H1 (cell line): Measurements from ENCODE around the gene CAPN10. TPM values are rescaled to one million over a fixed set of nuclear protein-coding genes. Genes with fewer than 3 reads are reported as not detected.

Experiments
- CTCF ChIA-PET: fragments of 300-600 bp; sonication (Branson Sonifier 250); formaldehyde crosslinking; loops from one replicate; lab custom pipeline; 2021; ENCODE audit not compliant: partially characterized antibody; lab: Charles Lee
- POLR2A ChIA-PET: fragments of 300-600 bp; sonication (Branson Sonifier 250); formaldehyde crosslinking; loops from one replicate; lab custom pipeline; 2021; ENCODE audit warnings: inconsistent platforms; ENCODE audit not compliant: partially characterized antibody; lab: Charles Lee
- DNase-seq, 2 experiments: peaks; one replicate each; pipeline versions ENCODE4 v3.0.0 to v3.0.0-alpha.2; 2010 to 2022; ENCODE audit warnings: low spot score in 2 of 2, low read depth in 1 of 2, mixed read lengths in 1 of 2
- FAIRE-seq: peaks from 2 replicates; lab custom pipeline; 2011; peaks lifted over from hg19 to GRCh38; lab: Jason Lieb, UNC
- H2AFZ ChIP-seq: 2 replicates; pipeline ENCODE4 v1.8.1; 2012; ENCODE audit warnings: low read length, inconsistent platforms
- H2AK5ac ChIP-seq: 2 replicates; pipeline ENCODE4 v1.6.1; 2013; ENCODE audit warnings: low read depth, low read length
- H2BK120ac ChIP-seq: replicated peaks from 2 replicates; pipeline ENCODE3; 2013; ENCODE audit warnings: low read depth, low read length, inconsistent platforms
- H2BK12ac ChIP-seq: 2 replicates; pipeline ENCODE4 v1.6.1; 2013; ENCODE audit warnings: low read depth, low read length
- H2BK15ac ChIP-seq: 2 replicates; pipeline ENCODE4 v1.6.1; 2013; ENCODE audit warnings: low read length
- H2BK20ac ChIP-seq: 2 replicates; pipeline ENCODE4 v1.6.1; 2013; ENCODE audit warnings: low read length
- H2BK5ac ChIP-seq: 2 replicates; pipeline ENCODE4 v1.6.1; 2013; ENCODE audit warnings: low read depth, low read length
- H3K14ac ChIP-seq: 2 replicates; pipeline ENCODE4 v1.6.1; 2013; ENCODE audit warnings: inconsistent platforms; ENCODE audit not compliant: insufficient read length
- H3K18ac ChIP-seq: 2 replicates; pipeline ENCODE4 v1.6.1; 2013; ENCODE audit warnings: low read length; ENCODE audit errors: extremely low read depth
- H3K23ac ChIP-seq: 2 replicates; pipeline ENCODE4 v1.6.1; 2013; ENCODE audit warnings: inconsistent platforms; ENCODE audit not compliant: insufficient read length
- H3K23me2 ChIP-seq: 2 replicates; pipeline ENCODE4 v1.6.1; 2013; ENCODE audit warnings: low read depth, low read length
- H3K27ac ChIP-seq: 2 replicates; pipeline ENCODE4 v1.6.1; 2011; ENCODE audit warnings: low read depth, low read length, inconsistent platforms
- H3K27me3 ChIP-seq, 4 experiments: replicated peaks in 1 of 4; 1 replicate in 1 of 4; 2 replicates in 3 of 4; pipeline versions ENCODE4 v1.6.1 to v1.8.1; 2011 to 2013; ENCODE audit warnings: low read length in 3 of 4, mild to moderate bottlenecking in 3 of 4, inconsistent platforms in 2 of 4, mixed read lengths in 2 of 4, moderate library complexity in 1 of 4; ENCODE audit not compliant: control insufficient read depth in 3 of 4, insufficient read depth in 3 of 4; ENCODE audit errors: extremely low read depth in 1 of 4
- H3K36me3 ChIP-seq, 4 experiments: 2 replicates each; pipeline versions ENCODE4 v1.6.1 to v1.8.1; 2011 to 2013; ENCODE audit warnings: mild to moderate bottlenecking in 4 of 4, low read length in 3 of 4, moderate library complexity in 2 of 4, control low read depth in 1 of 4, inconsistent platforms in 1 of 4; ENCODE audit not compliant: insufficient read depth in 4 of 4, control insufficient read depth in 2 of 4
- H3K4ac ChIP-seq: replicated peaks from 2 replicates; pipeline ENCODE3; 2013; ENCODE audit warnings: low read length, low read depth, mixed read lengths, inconsistent platforms; ENCODE audit not compliant: insufficient read length
- H3K4me1 ChIP-seq, 4 experiments: replicated peaks in 1 of 4; 1 replicate in 1 of 4; 2 replicates in 3 of 4; pipeline versions ENCODE4 v1.6.1 to v1.8.1; 2011 to 2013; ENCODE audit warnings: low read length in 3 of 4, inconsistent platforms in 2 of 4, mixed read lengths in 1 of 4; ENCODE audit not compliant: insufficient read depth in 4 of 4, control insufficient read depth in 3 of 4
- H3K4me2 ChIP-seq, 2 experiments: 2 replicates each; pipeline versions ENCODE4 v1.6.1 to v1.8.1; 2011 to 2013; ENCODE audit warnings: low read depth in 2 of 2, low read length in 2 of 2, control low read depth in 1 of 2, inconsistent platforms in 1 of 2, mild to moderate bottlenecking in 1 of 2; ENCODE audit not compliant: insufficient read depth in 1 of 2
- H3K4me3 ChIP-seq, 4 experiments: fragments of 200-600, 300-600 bp in 1 of 4; sonication (generic), shearing (Covaris generic), sonication (Bioruptor Twin) in 1 of 4; 2 replicates each; pipeline versions ENCODE4 v1.5.1 to v1.8.1; 2011 to 2016; ENCODE audit warnings: low read length in 4 of 4, low read depth in 3 of 4, control low read depth in 2 of 4, inconsistent platforms in 2 of 4, mild to moderate bottlenecking in 2 of 4, mixed read lengths in 1 of 4, moderate library complexity in 1 of 4; ENCODE audit not compliant: insufficient read depth in 2 of 4; ENCODE audit errors: extremely low read depth in 1 of 4
- H3K56ac ChIP-seq: replicated peaks from 2 replicates; pipeline ENCODE3; 2013; ENCODE audit warnings: low read depth, mild to moderate bottlenecking, mixed read lengths, low read length, inconsistent platforms; ENCODE audit not compliant: insufficient read length
- H3K79me1 ChIP-seq: 2 replicates; pipeline ENCODE4 v1.6.1; 2013; ENCODE audit warnings: low read depth, low read length, control low read depth
- H3K79me2 ChIP-seq, 2 experiments: 2 replicates each; pipeline versions ENCODE4 v1.6.1 to v1.8.1; 2012 to 2013; ENCODE audit warnings: low read length in 2 of 2, mild to moderate bottlenecking in 2 of 2, inconsistent platforms in 1 of 2; ENCODE audit not compliant: insufficient read depth in 2 of 2, control insufficient read depth in 1 of 2
- H3K9ac ChIP-seq, 4 experiments: replicated peaks in 1 of 4; 1 replicate in 1 of 4; 2 replicates in 3 of 4; pipeline versions ENCODE4 v1.6.1 to v1.8.1; 2011 to 2013; ENCODE audit warnings: low read depth in 3 of 4, low read length in 3 of 4, control low read depth in 2 of 4, mild to moderate bottlenecking in 2 of 4, moderate library complexity in 2 of 4, inconsistent platforms in 1 of 4; ENCODE audit errors: extremely low read depth in 1 of 4
- H3K9me3 ChIP-seq, 2 experiments: 2 replicates each; pipeline versions ENCODE4 v1.6.1 to v1.8.1; 2012 to 2013; ENCODE audit warnings: mild to moderate bottlenecking in 2 of 2, moderate library complexity in 2 of 2, control low read depth in 1 of 2, inconsistent platforms in 1 of 2, low read depth in 1 of 2, low read length in 1 of 2, mixed read lengths in 1 of 2; ENCODE audit not compliant: insufficient read depth in 2 of 2
- H4K20me1 ChIP-seq, 2 experiments: replicated peaks in 1 of 2; 2 replicates each; pipeline versions ENCODE3 to v1.8.1; 2011 to 2013; ENCODE audit warnings: inconsistent platforms in 2 of 2, low read length in 2 of 2, mild to moderate bottlenecking in 1 of 2; ENCODE audit not compliant: insufficient read depth in 2 of 2, control insufficient read depth in 1 of 2
- H4K5ac ChIP-seq: 2 replicates; pipeline ENCODE4 v1.6.1; 2013; ENCODE audit warnings: low read length, low read depth, mixed read lengths, inconsistent platforms; ENCODE audit not compliant: insufficient read length
- H4K8ac ChIP-seq: 2 replicates; pipeline ENCODE4 v1.8.0; 2013; ENCODE audit warnings: mild to moderate bottlenecking, moderate library complexity, low read length, inconsistent platforms; ENCODE audit not compliant: insufficient read depth; ENCODE audit errors: extremely low read depth
- H4K91ac ChIP-seq: replicated peaks from 2 replicates; pipeline ENCODE3; 2013; ENCODE audit warnings: low read length, mixed read lengths, inconsistent platforms; ENCODE audit not compliant: insufficient read length
- EP300 ChIP-seq, 2 experiments: IDR thresholded peaks; 1 replicate in 1 of 2; 2 replicates in 1 of 2; pipeline ENCODE4 v1.6.1; 2011 to 2012; ENCODE audit warnings: low read depth in 2 of 2, low read length in 2 of 2, mild to moderate bottlenecking in 2 of 2, borderline replicate concordance in 1 of 2, inconsistent platforms in 1 of 2, moderate library complexity in 1 of 2
- EZH2 ChIP-seq: fragments of 200-600 bp; sonication (generic); IDR thresholded peaks from 2 replicates; pipeline ENCODE4 v1.7.1; 2012; ENCODE audit warnings: low read depth, mild to moderate bottlenecking, moderate library complexity, low read length, inconsistent platforms; ENCODE audit not compliant: severe bottlenecking
- FOSL1 ChIP-seq: IDR thresholded peaks from 2 replicates; pipeline ENCODE4 v1.6.1; 2011; ENCODE audit warnings: mild to moderate bottlenecking, low read depth, low read length, moderate library complexity; ENCODE audit not compliant: insufficient read depth
- RXRA ChIP-seq: IDR thresholded peaks from 2 replicates; pipeline ENCODE4 v1.6.1; 2011; ENCODE audit warnings: low read depth, mild to moderate bottlenecking, low read length, moderate library complexity; ENCODE audit not compliant: insufficient read depth
- TCF12 ChIP-seq: IDR thresholded peaks from 2 replicates; pipeline ENCODE4 v1.6.1; 2011; ENCODE audit warnings: low read depth, mild to moderate bottlenecking, low read length
- WGBS, 2 experiments: shearing (Covaris generic) in 1 of 2; methylation state at CpG; one replicate each; pipeline versions ENCODE4 v1.1.6 to v1.1.7; 2013 to 2015; ENCODE audit warnings: low lambda C conversion rate in 2 of 2, mixed read lengths in 2 of 2, inconsistent platforms in 1 of 2, low coverage in 1 of 2, missing lambda C conversion rate in 1 of 2; ENCODE audit not compliant: insufficient replicate concordance in 2 of 2, insufficient coverage in 1 of 2, insufficient read length in 1 of 2; ENCODE audit errors: extremely low coverage in 1 of 2, missing lambda C conversion rate in 1 of 2; 5-methylcytosine and 5-hydroxymethylcytosine counted together
- polyA plus RNA-seq, 7 experiments: library from polyadenylated mRNA; depleted of rRNA in 3 of 7; stranded (reverse) in 5 of 7; unstranded in 2 of 7; fragments of >200 nt in 5 of 7; fragments of 200-250 nt in 2 of 7; gene quantifications; 1 replicate in 5 of 7; 2 replicates in 1 of 7; 4 replicates in 1 of 7; pipeline versions ENCODE4 v1.2.1 to v1.2.3, GENCODE V29; 2011 to 2013; ENCODE audit warnings: missing spikeins in 2 of 7, mixed read lengths in 2 of 7
- total RNA-seq: library from RNA; stranded (reverse); fragmentation: NEBNext Ultra II Directional; extraction: Animal tissue kit (Norgen Biotek cat#: 25700); gene quantifications from 2 replicates; pipeline ENCODE4 v1.2.1, GENCODE V29; 2021

The CAPN10 gene
- total and polyA plus RNA-seq, 2 of the 8 experiments (the other 6 are each of a cell fraction or from before 2014, with no cell fraction given), result 30.7 to 39.8 TPM

- Histone ChIP-seq H3K36me3 (peaks cover 0 to 8% (median 7%) of the 10 kb centered on the region in 4 experiments; a peak in 4 of 8 replicates), H3K14ac (no peak overlapping the region), H3K79me2 (peaks cover 4 to 29% of the 10 kb centered on the region in 2 experiments; a peak in 3 of 4 replicates), H3K18ac (no peak overlapping the region), H4K8ac (no peak overlapping the region), H3K23me2 (peaks cover 7% of the 10 kb centered on the region; the same call in 1 of the 2 replicates), H3K4me2 (no peak overlapping the region)
- DNase-seq, result no peak
- WGBS, 2 experiments, result 97% methylated on average over 13 of the region's 13 CpGs; no CpG with 5 or more reads in 1 of the 2 experiments
- POLR2A ChIA-PET, result no interaction called here
- TF ChIP-seq TCF12 (no peak), RXRA (no peak), FOSL1 (no peak), EP300 (IDR thresholded peaks at IDR 0.05; ENCODE audit: borderline replicate concordance in 1 of 2, low read depth in 2 of 2, low read length in 2 of 2) (no peak), EZH2 (no peak)
- TF ChIP-seq, all 59 proteins: peak for 0
- Histone ChIP-seq H2AFZ (no peak overlapping the region), H3K4me1 (peaks cover 0 to 8% (median 7%) of the 10 kb centered on the region in 4 experiments; a peak in 5 of 7 replicates), H3K23ac (no peak overlapping the region), H4K91ac (no peak overlapping the region), H2BK5ac (no peak overlapping the region), H3K9me3 (no peaks in the 10 kb centered on the region), H3K79me1 (peaks cover 17% of the 10 kb centered on the region), H3K27ac (no peak overlapping the region), H4K20me1 (peaks cover 3 to 33% of the 10 kb centered on the region in 2 experiments), H2BK20ac (no peak overlapping the region), H3K27me3 (no peaks in the 10 kb centered on the region), H4K5ac (no peak overlapping the region), H2BK120ac (no peak overlapping the region), H2BK12ac (no peak overlapping the region), H3K4me3 (no peak overlapping the region), H3K9ac (no peak overlapping the region), H3K4ac (no peak overlapping the region), H2BK15ac (no peak overlapping the region), H3K56ac (no peak overlapping the region), H2AK5ac (no peak overlapping the region)
- no peak for FAIRE-seq
- CTCF ChIA-PET, result no interaction called here
Observed at GRCh38 chr2:240591784-240592183, 5.2 kb downstream of the CAPN10 start.
